ENCODE results near the gene IER5.

GRCh38 chr1:181064011-181064623, 24.4 kb upstream of the IER5 start:
- TF ChIP-seq POLR2AphosphoS5 (IDR thresholded peaks at IDR 0.05; ENCODE audit: borderline replicate concordance, low read depth, low read length) (no peak), EZH2 (IDR thresholded peaks at IDR 0.05) (no peak), FOXP2 (optimal IDR thresholded peaks at IDR 0.05; ENCODE audit: control extremely low read depth, extremely low read length, insufficient read depth) (no peak)
